ENCODE results near the gene SEC61A1.

SEC61A1 gene

GRCh38 chr3:128063865-128064264 is 11.6 kb downstream of the SEC61A1 start:
- H3K4me3 ChIP-seq (ENCODE audit: low read length), result no peak overlapping the region
- no peaks in the 10 kb centered on the region for H3K27me3 ChIP-seq (ENCODE audit: control insufficient read depth, insufficient read depth, low read length)
- H3K27ac ChIP-seq (ENCODE audit: low read depth, low read length), result no peak overlapping the region
- no peaks in the 10 kb centered on the region for H3K4me1 ChIP-seq (ENCODE audit: control insufficient read depth, insufficient read depth, low read length)
- H3K9ac ChIP-seq (ENCODE audit: low read length), result no peak overlapping the region
- H3K36me3 ChIP-seq (ENCODE audit: control insufficient read depth, insufficient read depth, low read length), result peaks cover 63% of the 10 kb centered on the region

- Histone ChIP-seq H3K36me3 (ENCODE audit: control insufficient read depth, insufficient read depth, low read length) (peaks cover 64% of the 10 kb centered on the region), H3K27me3 (ENCODE audit: control insufficient read depth, insufficient read depth, low read length) (no peaks in the 10 kb centered on the region)
These were observed 12.7 kb downstream of the SEC61A1 start for GRCh38 chr3:128064962-128065361.

GRCh38 chr3:128066114-128066513 is 13.9 kb downstream of the SEC61A1 start:
- Histone ChIP-seq H3K27me3 (ENCODE audit: control insufficient read depth, insufficient read depth, low read length) (no peaks in the 10 kb centered on the region), H3K4me1 (ENCODE audit: control insufficient read depth, insufficient read depth, low read length) (no peaks in the 10 kb centered on the region), H3K4me3 (ENCODE audit: low read length) (no peak overlapping the region), H3K27ac (ENCODE audit: low read depth, low read length) (no peak overlapping the region), H3K9ac (ENCODE audit: low read length) (no peak overlapping the region), H3K36me3 (ENCODE audit: control insufficient read depth, insufficient read depth, low read length) (peaks cover 64% of the 10 kb centered on the region)

More at GRCh38 chr3:128064962-128065361, 12.7 kb downstream of the SEC61A1 start:
- Histone ChIP-seq H3K4me3 (ENCODE audit: low read length) (no peak overlapping the region), H3K4me1 (ENCODE audit: control insufficient read depth, insufficient read depth, low read length) (no peaks in the 10 kb centered on the region), H3K9ac (ENCODE audit: low read length) (no peak overlapping the region), H3K27ac (ENCODE audit: low read depth, low read length) (no peak overlapping the region)

- H3K36me3 ChIP-seq (ENCODE audit: control insufficient read depth, insufficient read depth, low read length), result peaks cover 62% of the 10 kb centered on the region
- no peaks in the 10 kb centered on the region for H3K27me3 ChIP-seq (ENCODE audit: control insufficient read depth, insufficient read depth, low read length)
- H3K27ac ChIP-seq (ENCODE audit: low read depth, low read length), result no peak overlapping the region
- H3K9ac ChIP-seq (ENCODE audit: low read length), result no peak overlapping the region
- no peak overlapping the region for H3K4me3 ChIP-seq (ENCODE audit: low read length)
- no peaks in the 10 kb centered on the region for H3K4me1 ChIP-seq (ENCODE audit: control insufficient read depth, insufficient read depth, low read length)
These were observed 14.4 kb downstream of the SEC61A1 start for GRCh38 chr3:128066676-128067075.

- Histone ChIP-seq H3K27me3 (ENCODE audit: control insufficient read depth, insufficient read depth, low read length) (no peaks in the 10 kb centered on the region), H3K36me3 (ENCODE audit: control insufficient read depth, insufficient read depth, low read length) (peaks cover 54% of the 10 kb centered on the region), H3K27ac (ENCODE audit: low read depth, low read length) (no peak overlapping the region), H3K4me3 (ENCODE audit: low read length) (no peak overlapping the region), H3K4me1 (ENCODE audit: control insufficient read depth, insufficient read depth, low read length) (no peaks in the 10 kb centered on the region), H3K9ac (ENCODE audit: low read length) (no peak overlapping the region)
These were observed 15.3 kb downstream of the SEC61A1 start for GRCh38 chr3:128067489-128067888.

- H3K4me1 ChIP-seq (ENCODE audit: control insufficient read depth, insufficient read depth, low read length), result no peaks in the 10 kb centered on the region
These were observed 16.0 kb downstream of the SEC61A1 start for GRCh38 chr3:128068156-128068620.

GRCh38 chr3:128069271-128069670 is 17.0 kb downstream of the SEC61A1 start:
- Histone ChIP-seq H3K27me3 (ENCODE audit: control insufficient read depth, insufficient read depth, low read length) (no peaks in the 10 kb centered on the region), H3K36me3 (ENCODE audit: control insufficient read depth, insufficient read depth, low read length) (peaks cover 50% of the 10 kb centered on the region), H3K27ac (ENCODE audit: low read depth, low read length) (no peak overlapping the region), H3K9ac (ENCODE audit: low read length) (no peak overlapping the region), H3K4me3 (ENCODE audit: low read length) (no peak overlapping the region), H3K4me1 (ENCODE audit: control insufficient read depth, insufficient read depth, low read length) (no peaks in the 10 kb centered on the region)

More at GRCh38 chr3:128068156-128068620, 16.0 kb downstream of the SEC61A1 start:
- H3K27me3 ChIP-seq (ENCODE audit: control insufficient read depth, insufficient read depth, low read length), result no peaks in the 10 kb centered on the region
- H3K9ac ChIP-seq (ENCODE audit: low read length), result no peak overlapping the region
- H3K4me3 ChIP-seq (ENCODE audit: low read length), result no peak overlapping the region
- H3K36me3 ChIP-seq (ENCODE audit: control insufficient read depth, insufficient read depth, low read length), result peaks cover 54% of the 10 kb centered on the region
- no peak overlapping the region for H3K27ac ChIP-seq (ENCODE audit: low read depth, low read length)

GRCh38 chr3:128070898-128071591 is 18.8 kb downstream of the SEC61A1 start:
- H3K36me3 ChIP-seq (ENCODE audit: control insufficient read depth, insufficient read depth, low read length), result peaks cover 40% of the 10 kb centered on the region
- H3K4me3 ChIP-seq (ENCODE audit: low read length), result no peak overlapping the region
- no peak overlapping the region for H3K9ac ChIP-seq (ENCODE audit: low read length)
- peaks cover 4% of the 10 kb centered on the region for H3K4me1 ChIP-seq (ENCODE audit: control insufficient read depth, insufficient read depth, low read length)
- H3K27me3 ChIP-seq (ENCODE audit: control insufficient read depth, insufficient read depth, low read length), result no peaks in the 10 kb centered on the region
- H3K27ac ChIP-seq (ENCODE audit: low read depth, low read length), result no peak overlapping the region

- Histone ChIP-seq H3K4me3 (ENCODE audit: low read length) (no peak overlapping the region), H3K27me3 (ENCODE audit: control insufficient read depth, insufficient read depth, low read length) (no peaks in the 10 kb centered on the region), H3K9ac (ENCODE audit: low read length) (no peak overlapping the region), H3K4me1 (ENCODE audit: control insufficient read depth, insufficient read depth, low read length) (peaks cover 5% of the 10 kb centered on the region), H3K27ac (ENCODE audit: low read depth, low read length) (no peak overlapping the region), H3K36me3 (ENCODE audit: control insufficient read depth, insufficient read depth, low read length) (peaks cover 36% of the 10 kb centered on the region)
These were observed 19.7 kb downstream of the SEC61A1 start for GRCh38 chr3:128071771-128072453.

- Histone ChIP-seq H3K4me1 (ENCODE audit: control insufficient read depth, insufficient read depth, low read length) (peaks cover 5% of the 10 kb centered on the region), H3K4me3 (ENCODE audit: low read length) (no peak overlapping the region), H3K27ac (ENCODE audit: low read depth, low read length) (no peak overlapping the region), H3K36me3 (ENCODE audit: control insufficient read depth, insufficient read depth, low read length) (peaks cover 32% of the 10 kb centered on the region), H3K27me3 (ENCODE audit: control insufficient read depth, insufficient read depth, low read length) (no peaks in the 10 kb centered on the region), H3K9ac (ENCODE audit: low read length) (no peak overlapping the region)
These were observed 20.4 kb downstream of the SEC61A1 start for GRCh38 chr3:128072454-128073184.

- H3K27me3 ChIP-seq (ENCODE audit: control insufficient read depth, insufficient read depth, low read length), result no peaks in the 10 kb centered on the region
- no peak overlapping the region for H3K4me3 ChIP-seq (ENCODE audit: low read length)
- no peak overlapping the region for H3K9ac ChIP-seq (ENCODE audit: low read length)
- H3K36me3 ChIP-seq (ENCODE audit: control insufficient read depth, insufficient read depth, low read length), result peaks cover 27% of the 10 kb centered on the region
- no peak overlapping the region for H3K27ac ChIP-seq (ENCODE audit: low read depth, low read length)
- peaks cover 5% of the 10 kb centered on the region for H3K4me1 ChIP-seq (ENCODE audit: control insufficient read depth, insufficient read depth, low read length)
These were observed 21.0 kb downstream of the SEC61A1 start for GRCh38 chr3:128073185-128073725.

GRCh38 chr3:128073807-128074206 is 21.6 kb downstream of the SEC61A1 start:
- no peak overlapping the region for H3K4me3 ChIP-seq (ENCODE audit: low read length)
- H3K4me1 ChIP-seq (ENCODE audit: control insufficient read depth, insufficient read depth, low read length), result peaks cover 5% of the 10 kb centered on the region
- H3K36me3 ChIP-seq (ENCODE audit: control insufficient read depth, insufficient read depth, low read length), result peaks cover 22% of the 10 kb centered on the region
- no peaks in the 10 kb centered on the region for H3K27me3 ChIP-seq (ENCODE audit: control insufficient read depth, insufficient read depth, low read length)
- no peak overlapping the region for H3K27ac ChIP-seq (ENCODE audit: low read depth, low read length)
- no peak overlapping the region for H3K9ac ChIP-seq (ENCODE audit: low read length)
